HL-60 (cell line): ENCODE measurements around the gene KIZ.

ENCODE experiments used
- POLR2AphosphoS5 ChIP-seq: IDR thresholded peaks from 2 replicates; pipeline ENCODE4 v1.6.1; 2012; ENCODE audit warnings: low read depth
- TF ChIP-seq, protein P1 (sequence below): IDR thresholded peaks from one replicate; pipeline ENCODE4 v1.5.1; 2011; ENCODE audit warnings: low read length, control low read depth, inconsistent platforms; ENCODE audit not compliant: insufficient read depth

GRCh38 chr20:21118138-21118537 is 7.7 kb upstream of the KIZ start:
- TF ChIP-seq, protein P1, sequence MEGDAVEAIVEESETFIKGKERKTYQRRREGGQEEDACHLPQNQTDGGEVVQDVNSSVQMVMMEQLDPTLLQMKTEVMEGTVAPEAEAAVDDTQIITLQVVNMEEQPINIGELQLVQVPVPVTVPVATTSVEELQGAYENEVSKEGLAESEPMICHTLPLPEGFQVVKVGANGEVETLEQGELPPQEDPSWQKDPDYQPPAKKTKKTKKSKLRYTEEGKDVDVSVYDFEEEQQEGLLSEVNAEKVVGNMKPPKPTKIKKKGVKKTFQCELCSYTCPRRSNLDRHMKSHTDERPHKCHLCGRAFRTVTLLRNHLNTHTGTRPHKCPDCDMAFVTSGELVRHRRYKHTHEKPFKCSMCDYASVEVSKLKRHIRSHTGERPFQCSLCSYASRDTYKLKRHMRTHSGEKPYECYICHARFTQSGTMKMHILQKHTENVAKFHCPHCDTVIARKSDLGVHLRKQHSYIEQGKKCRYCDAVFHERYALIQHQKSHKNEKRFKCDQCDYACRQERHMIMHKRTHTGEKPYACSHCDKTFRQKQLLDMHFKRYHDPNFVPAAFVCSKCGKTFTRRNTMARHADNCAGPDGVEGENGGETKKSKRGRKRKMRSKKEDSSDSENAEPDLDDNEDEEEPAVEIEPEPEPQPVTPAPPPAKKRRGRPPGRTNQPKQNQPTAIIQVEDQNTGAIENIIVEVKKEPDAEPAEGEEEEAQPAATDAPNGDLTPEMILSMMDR = no peak
- TF ChIP-seq POLR2AphosphoS5 = no peak
